Liver (tissue), 3 donors: ENCODE measurements around the gene P2RY6.

Source experiments
- HNF4G ChIP-seq: IDR thresholded peaks from 2 replicates; pipeline ENCODE4 v1.6.1; 2016; ENCODE audit warnings: antibody characterized with exemption
- MAX ChIP-seq: IDR thresholded peaks from 2 replicates; pipeline ENCODE4 v1.6.1; 2016; ENCODE audit warnings: antibody characterized with exemption
- RAD21 ChIP-seq, 2 donors: IDR thresholded peaks; 2 replicates each; pipeline ENCODE4 v1.6.1; 2016; ENCODE audit warnings: antibody characterized with exemption in 2 of 2, mild to moderate bottlenecking in 2 of 2
- YY1 ChIP-seq: IDR thresholded peaks from 2 replicates; pipeline ENCODE4 v1.6.1; 2016; ENCODE audit warnings: antibody characterized with exemption, mild to moderate bottlenecking
- ZBTB33 ChIP-seq: IDR thresholded peaks from 2 replicates; pipeline ENCODE4 v1.6.1; 2016; ENCODE audit warnings: antibody characterized with exemption
- TF ChIP-seq, protein P1 (sequence below): fragments of 150-350 bp; IDR thresholded peaks from 2 replicates; pipeline ENCODE4 v1.5.1; 2017; ENCODE audit warnings: improper control_type of control experiment, low read depth, low read length; ENCODE audit not compliant: missing input control
- TF ChIP-seq, protein P2 (sequence below): IDR thresholded peaks from 2 replicates; pipeline ENCODE4 v1.6.1; 2016; ENCODE audit warnings: antibody characterized with exemption, mild to moderate bottlenecking
- donor health status: healthy.
- donor health status: healthy.

DNA sequence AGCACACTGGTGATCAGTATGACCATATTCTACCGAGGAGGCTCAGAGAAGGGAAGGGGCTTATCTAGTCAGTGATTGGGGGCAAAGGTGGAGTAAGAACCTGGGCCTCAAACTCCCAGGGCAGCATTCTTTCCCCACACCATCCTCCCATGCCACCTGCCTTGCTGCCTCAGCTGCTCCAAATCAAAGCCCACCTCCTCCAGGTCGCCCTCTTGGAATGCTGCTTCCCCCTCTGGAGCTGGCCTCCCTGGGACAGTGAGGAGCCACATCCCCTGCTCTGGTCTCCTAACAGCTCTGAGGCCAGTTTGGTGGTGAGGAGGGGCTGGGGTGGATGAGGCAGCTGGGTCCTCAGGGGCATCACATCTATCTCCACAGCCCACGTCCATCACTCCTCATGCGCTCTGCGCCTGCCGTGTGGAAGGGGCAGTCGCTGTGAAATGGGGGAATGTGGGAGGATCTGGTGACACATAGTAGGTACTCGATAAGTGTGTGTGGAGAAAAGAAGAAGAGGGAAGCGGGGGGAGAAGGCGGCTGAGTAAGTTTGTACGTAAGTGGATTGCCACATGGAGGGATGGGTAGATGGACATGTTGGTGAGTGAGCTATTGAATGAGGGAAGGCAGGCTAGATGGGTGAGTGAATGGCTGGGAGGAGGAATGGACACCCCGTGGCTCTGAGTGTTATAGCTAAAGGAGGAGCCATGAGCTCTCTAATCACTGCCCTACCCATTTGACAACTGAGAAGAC, 19.8 kb downstream of the P2RY6 start:
- TF ChIP-seq MAX (no peak), RAD21 (IDR thresholded peaks at IDR 0.05) (no peak), HNF4G (no peak), ZBTB33 (no peak), YY1 (no peak)
- TF ChIP-seq, protein P1, sequence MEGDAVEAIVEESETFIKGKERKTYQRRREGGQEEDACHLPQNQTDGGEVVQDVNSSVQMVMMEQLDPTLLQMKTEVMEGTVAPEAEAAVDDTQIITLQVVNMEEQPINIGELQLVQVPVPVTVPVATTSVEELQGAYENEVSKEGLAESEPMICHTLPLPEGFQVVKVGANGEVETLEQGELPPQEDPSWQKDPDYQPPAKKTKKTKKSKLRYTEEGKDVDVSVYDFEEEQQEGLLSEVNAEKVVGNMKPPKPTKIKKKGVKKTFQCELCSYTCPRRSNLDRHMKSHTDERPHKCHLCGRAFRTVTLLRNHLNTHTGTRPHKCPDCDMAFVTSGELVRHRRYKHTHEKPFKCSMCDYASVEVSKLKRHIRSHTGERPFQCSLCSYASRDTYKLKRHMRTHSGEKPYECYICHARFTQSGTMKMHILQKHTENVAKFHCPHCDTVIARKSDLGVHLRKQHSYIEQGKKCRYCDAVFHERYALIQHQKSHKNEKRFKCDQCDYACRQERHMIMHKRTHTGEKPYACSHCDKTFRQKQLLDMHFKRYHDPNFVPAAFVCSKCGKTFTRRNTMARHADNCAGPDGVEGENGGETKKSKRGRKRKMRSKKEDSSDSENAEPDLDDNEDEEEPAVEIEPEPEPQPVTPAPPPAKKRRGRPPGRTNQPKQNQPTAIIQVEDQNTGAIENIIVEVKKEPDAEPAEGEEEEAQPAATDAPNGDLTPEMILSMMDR, result no peak
- TF ChIP-seq, protein P2, sequence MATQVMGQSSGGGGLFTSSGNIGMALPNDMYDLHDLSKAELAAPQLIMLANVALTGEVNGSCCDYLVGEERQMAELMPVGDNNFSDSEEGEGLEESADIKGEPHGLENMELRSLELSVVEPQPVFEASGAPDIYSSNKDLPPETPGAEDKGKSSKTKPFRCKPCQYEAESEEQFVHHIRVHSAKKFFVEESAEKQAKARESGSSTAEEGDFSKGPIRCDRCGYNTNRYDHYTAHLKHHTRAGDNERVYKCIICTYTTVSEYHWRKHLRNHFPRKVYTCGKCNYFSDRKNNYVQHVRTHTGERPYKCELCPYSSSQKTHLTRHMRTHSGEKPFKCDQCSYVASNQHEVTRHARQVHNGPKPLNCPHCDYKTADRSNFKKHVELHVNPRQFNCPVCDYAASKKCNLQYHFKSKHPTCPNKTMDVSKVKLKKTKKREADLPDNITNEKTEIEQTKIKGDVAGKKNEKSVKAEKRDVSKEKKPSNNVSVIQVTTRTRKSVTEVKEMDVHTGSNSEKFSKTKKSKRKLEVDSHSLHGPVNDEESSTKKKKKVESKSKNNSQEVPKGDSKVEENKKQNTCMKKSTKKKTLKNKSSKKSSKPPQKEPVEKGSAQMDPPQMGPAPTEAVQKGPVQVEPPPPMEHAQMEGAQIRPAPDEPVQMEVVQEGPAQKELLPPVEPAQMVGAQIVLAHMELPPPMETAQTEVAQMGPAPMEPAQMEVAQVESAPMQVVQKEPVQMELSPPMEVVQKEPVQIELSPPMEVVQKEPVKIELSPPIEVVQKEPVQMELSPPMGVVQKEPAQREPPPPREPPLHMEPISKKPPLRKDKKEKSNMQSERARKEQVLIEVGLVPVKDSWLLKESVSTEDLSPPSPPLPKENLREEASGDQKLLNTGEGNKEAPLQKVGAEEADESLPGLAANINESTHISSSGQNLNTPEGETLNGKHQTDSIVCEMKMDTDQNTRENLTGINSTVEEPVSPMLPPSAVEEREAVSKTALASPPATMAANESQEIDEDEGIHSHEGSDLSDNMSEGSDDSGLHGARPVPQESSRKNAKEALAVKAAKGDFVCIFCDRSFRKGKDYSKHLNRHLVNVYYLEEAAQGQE, result no peak
